ENCODE measurements around the gene PERCC1. TPM values are rescaled to one million over a fixed set of nuclear protein-coding genes. Genes with fewer than 3 reads are reported as not detected.

PERCC1 gene
- total RNA-seq, 1 experiment from 2014 or later, result not detected

- TF ChIP-seq ELF4 (CRISPR knock-in tag; IDR thresholded peaks at IDR 0.05; ENCODE audit: low read depth), result no peak
- TF ChIP-seq NFATC4 (CRISPR knock-in tag; IDR thresholded peaks at IDR 0.05), result no peak
- TF ChIP-seq JUN (CRISPR knock-in tag; IDR thresholded peaks at IDR 0.05), result no peak
- TF ChIP-seq IRF2 (CRISPR knock-in tag; IDR thresholded peaks at IDR 0.05; ENCODE audit: borderline replicate concordance, low read depth), result no peak
- TF ChIP-seq FOXP1 (CRISPR knock-in tag; IDR thresholded peaks at IDR 0.05; ENCODE audit: borderline replicate concordance), result peak; percentile 53; the same call in 1 of the 2 replicates
- 0 out of 2 replicates have a peak, but pooled peaks have one; percentile 27 for TF ChIP-seq E2F5 (CRISPR knock-in tag; IDR thresholded peaks at IDR 0.05)
- 0 out of 2 replicates have a peak, but pooled peaks have one; percentile 41 for TF ChIP-seq SP1 (CRISPR knock-in tag; conservative IDR thresholded peaks at IDR 0.05)
- TF ChIP-seq, protein P1, sequence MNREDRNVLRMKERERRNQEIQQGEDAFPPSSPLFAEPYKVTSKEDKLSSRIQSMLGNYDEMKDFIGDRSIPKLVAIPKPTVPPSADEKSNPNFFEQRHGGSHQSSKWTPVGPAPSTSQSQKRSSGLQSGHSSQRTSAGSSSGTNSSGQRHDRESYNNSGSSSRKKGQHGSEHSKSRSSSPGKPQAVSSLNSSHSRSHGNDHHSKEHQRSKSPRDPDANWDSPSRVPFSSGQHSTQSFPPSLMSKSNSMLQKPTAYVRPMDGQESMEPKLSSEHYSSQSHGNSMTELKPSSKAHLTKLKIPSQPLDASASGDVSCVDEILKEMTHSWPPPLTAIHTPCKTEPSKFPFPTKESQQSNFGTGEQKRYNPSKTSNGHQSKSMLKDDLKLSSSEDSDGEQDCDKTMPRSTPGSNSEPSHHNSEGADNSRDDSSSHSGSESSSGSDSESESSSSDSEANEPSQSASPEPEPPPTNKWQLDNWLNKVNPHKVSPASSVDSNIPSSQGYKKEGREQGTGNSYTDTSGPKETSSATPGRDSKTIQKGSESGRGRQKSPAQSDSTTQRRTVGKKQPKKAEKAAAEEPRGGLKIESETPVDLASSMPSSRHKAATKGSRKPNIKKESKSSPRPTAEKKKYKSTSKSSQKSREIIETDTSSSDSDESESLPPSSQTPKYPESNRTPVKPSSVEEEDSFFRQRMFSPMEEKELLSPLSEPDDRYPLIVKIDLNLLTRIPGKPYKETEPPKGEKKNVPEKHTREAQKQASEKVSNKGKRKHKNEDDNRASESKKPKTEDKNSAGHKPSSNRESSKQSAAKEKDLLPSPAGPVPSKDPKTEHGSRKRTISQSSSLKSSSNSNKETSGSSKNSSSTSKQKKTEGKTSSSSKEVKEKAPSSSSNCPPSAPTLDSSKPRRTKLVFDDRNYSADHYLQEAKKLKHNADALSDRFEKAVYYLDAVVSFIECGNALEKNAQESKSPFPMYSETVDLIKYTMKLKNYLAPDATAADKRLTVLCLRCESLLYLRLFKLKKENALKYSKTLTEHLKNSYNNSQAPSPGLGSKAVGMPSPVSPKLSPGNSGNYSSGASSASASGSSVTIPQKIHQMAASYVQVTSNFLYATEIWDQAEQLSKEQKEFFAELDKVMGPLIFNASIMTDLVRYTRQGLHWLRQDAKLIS (CRISPR knock-in tag; IDR thresholded peaks at IDR 0.05; ENCODE audit: borderline replicate concordance), result no peak
- no peak for TF ChIP-seq ZNF317 (CRISPR knock-in tag; IDR thresholded peaks at IDR 0.05; ENCODE audit: borderline replicate concordance, low read depth)
- peak; percentile 16; the same call in 1 of the 2 replicates for TF ChIP-seq ZNF423 (CRISPR knock-in tag; IDR thresholded peaks at IDR 0.05)
- no peak for TF ChIP-seq ZBTB21 (CRISPR knock-in tag; IDR thresholded peaks at IDR 0.05; ENCODE audit: borderline replicate concordance)
These were observed 17.0 kb upstream of the PERCC1 start (continued) for GRCh38 chr16:1413684-1414531.

DNA sequence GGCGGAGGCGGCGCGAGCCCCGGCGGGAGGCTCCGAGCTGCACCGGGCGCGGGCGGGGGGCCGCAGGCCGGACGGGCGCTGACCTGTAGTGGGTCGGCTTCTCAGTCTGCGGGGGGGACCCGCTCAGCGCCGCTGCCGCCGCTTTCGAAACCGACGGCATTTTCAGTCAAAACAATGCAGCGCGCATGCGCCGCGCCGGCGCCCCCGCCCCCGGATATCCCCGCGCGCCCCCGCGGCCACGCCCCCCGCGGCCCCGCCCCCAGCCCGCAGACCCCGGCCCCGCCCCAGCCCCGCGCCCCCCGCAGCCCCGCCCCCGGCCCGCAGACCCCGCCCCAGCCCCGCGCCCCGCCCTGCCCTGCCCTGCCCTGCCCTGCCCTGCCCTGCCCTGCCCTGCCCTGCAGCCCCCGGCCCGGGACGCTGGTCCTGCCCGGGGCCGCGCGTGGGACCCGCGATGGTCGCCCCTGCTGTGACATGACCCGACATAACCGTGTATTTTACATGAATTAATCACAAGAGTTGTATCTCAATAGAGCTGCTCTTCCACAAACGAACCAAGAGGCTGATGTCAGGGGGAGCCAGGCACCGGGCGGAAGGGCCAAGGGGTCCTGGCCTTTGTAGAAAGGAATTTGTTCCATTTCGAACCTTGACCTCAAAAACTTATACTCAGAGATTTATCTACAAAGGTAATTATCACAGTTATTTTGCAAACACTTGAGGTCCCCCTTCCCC, 16.2 kb upstream of the PERCC1 start, which contains the start of gene UNKL:
UNKL (minus strand) TSS at position 173 of the 729 bp plus-strand sequence; CDS start at position 160, 13 bp downstream.
- Mint-ChIP-seq H3K27me3 (ENCODE audit: low read depth) (no peaks in the 10 kb centered on the region; the same call in 1 of the 2 replicates), H3K4me1 (peaks cover 5% of the 10 kb centered on the region; the same call in 1 of the 2 replicates), H3K36me3 (no peaks in the 10 kb centered on the region), H3K9me3 (no peaks in the 10 kb centered on the region), H3K4me3 (peak within 1 kb of the TSS; percentile 79), H3K27ac (peak within 1 kb of the TSS; percentile 60)
- DNase-seq (ENCODE audit: low spot score), result peak; percentile 80
- peak; percentile 69 for ATAC-seq
- POLR2A ChIA-PET, result no interaction called here
- TF ChIP-seq, protein P2, sequence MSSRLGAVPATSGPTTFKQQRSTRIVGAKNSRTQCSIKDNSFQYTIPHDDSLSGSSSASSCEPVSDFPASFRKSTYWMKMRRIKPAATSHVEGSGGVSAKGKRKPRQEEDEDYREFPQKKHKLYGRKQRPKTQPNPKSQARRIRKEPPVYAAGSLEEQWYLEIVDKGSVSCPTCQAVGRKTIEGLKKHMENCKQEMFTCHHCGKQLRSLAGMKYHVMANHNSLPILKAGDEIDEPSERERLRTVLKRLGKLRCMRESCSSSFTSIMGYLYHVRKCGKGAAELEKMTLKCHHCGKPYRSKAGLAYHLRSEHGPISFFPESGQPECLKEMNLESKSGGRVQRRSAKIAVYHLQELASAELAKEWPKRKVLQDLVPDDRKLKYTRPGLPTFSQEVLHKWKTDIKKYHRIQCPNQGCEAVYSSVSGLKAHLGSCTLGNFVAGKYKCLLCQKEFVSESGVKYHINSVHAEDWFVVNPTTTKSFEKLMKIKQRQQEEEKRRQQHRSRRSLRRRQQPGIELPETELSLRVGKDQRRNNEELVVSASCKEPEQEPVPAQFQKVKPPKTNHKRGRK (CRISPR knock-in tag; IDR thresholded peaks at IDR 0.05; ENCODE audit: borderline replicate concordance), result no peak
- TF ChIP-seq PRRX2 (CRISPR knock-in tag; IDR thresholded peaks at IDR 0.05), result no peak
- TF ChIP-seq JUN (CRISPR knock-in tag; IDR thresholded peaks at IDR 0.05), result no peak
- TF ChIP-seq ZNF396 (CRISPR knock-in tag; IDR thresholded peaks at IDR 0.05; ENCODE audit: borderline replicate concordance), result no peak
- no peak for TF ChIP-seq TEAD4 (CRISPR knock-in tag; IDR thresholded peaks at IDR 0.05)
- no peak for TF ChIP-seq TP53 (CRISPR knock-in tag; IDR thresholded peaks at IDR 0.05)
- no peak for TF ChIP-seq ZMAT4 (CRISPR knock-in tag; IDR thresholded peaks at IDR 0.05)
- TF ChIP-seq FOXJ3 (CRISPR knock-in tag; IDR thresholded peaks at IDR 0.05; ENCODE audit: borderline replicate concordance), result no peak
- TF ChIP-seq CREM (CRISPR knock-in tag; IDR thresholded peaks at IDR 0.05), result no peak
- no peak for TF ChIP-seq ZNF219 (CRISPR knock-in tag; IDR thresholded peaks at IDR 0.05; ENCODE audit: borderline replicate concordance)
- no peak for TF ChIP-seq ZNF671 (CRISPR knock-in tag; IDR thresholded peaks at IDR 0.05)
- no peak for TF ChIP-seq ZBTB21 (CRISPR knock-in tag; IDR thresholded peaks at IDR 0.05; ENCODE audit: borderline replicate concordance)
- TF ChIP-seq CDX4 (CRISPR knock-in tag; IDR thresholded peaks at IDR 0.05; ENCODE audit: borderline replicate concordance), result no peak
- CTCF ChIA-PET, result interaction anchor here (1.2 kb wide), 1 partner anchor 51 kb away, joined by 3 read pairs; no protein-coding TSS in a partner anchor
